Measurements from ENCODE around the gene MEA1. TPM values are rescaled to one million over a fixed set of nuclear protein-coding genes. Genes with fewer than 3 reads are reported as not detected.

Gene MEA1
- polyA plus RNA-seq, 4 donors: 86.6 to 99.6 (median 89.4) TPM

GRCh38 chr6:42978487-42978838 lies 35.3 kb downstream of the MEA1 start:
- DNase-seq (ENCODE audit: low read depth in 4 of 4, low spot score in 3 of 4): no peak

GRCh38 chr6:42974919-42975505 lies 38.7 kb downstream of the MEA1 start:
- no peak for DNase-seq (ENCODE audit: low read depth in 4 of 4, low spot score in 3 of 4)

- no peak for DNase-seq (ENCODE audit: low read depth in 4 of 4, low spot score in 3 of 4)
Observed at GRCh38 chr6:42973926-42974325, 39.8 kb downstream of the MEA1 start.

- DNase-seq (ENCODE audit: low read depth in 4 of 4, low spot score in 3 of 4): no peak
Observed at GRCh38 chr6:42971746-42972327, 41.9 kb downstream of the MEA1 start.

GRCh38 chr6:42970871-42971612 lies 42.7 kb downstream of the MEA1 start:
- DNase-seq (ENCODE audit: low read depth in 4 of 4, low spot score in 3 of 4): no peak

GRCh38 chr6:42969934-42970333 lies 43.8 kb downstream of the MEA1 start:
- DNase-seq (ENCODE audit: low read depth in 4 of 4, low spot score in 3 of 4): no peak

GRCh38 chr6:42969431-42969830 lies 44.3 kb downstream of the MEA1 start:
- DNase-seq (ENCODE audit: low read depth in 4 of 4, low spot score in 3 of 4): no peak

GRCh38 chr6:42968783-42969182 lies 45.0 kb downstream of the MEA1 start:
- no peak for DNase-seq (ENCODE audit: low read depth in 4 of 4, low spot score in 3 of 4)

GRCh38 chr6:42968126-42968701 lies 45.5 kb downstream of the MEA1 start:
- no peak for DNase-seq (ENCODE audit: low read depth in 4 of 4, low spot score in 3 of 4)

GRCh38 chr6:42967228-42967627 lies 46.5 kb downstream of the MEA1 start:
- DNase-seq (ENCODE audit: low read depth in 4 of 4, low spot score in 3 of 4): no peak

- DNase-seq (ENCODE audit: low read depth in 4 of 4, low spot score in 3 of 4): no peak
Observed at GRCh38 chr6:42966571-42966970, 47.2 kb downstream of the MEA1 start.

GRCh38 chr6:42963855-42964605 lies 49.7 kb downstream of the MEA1 start:
- no peak for DNase-seq (ENCODE audit: low read depth in 4 of 4, low spot score in 3 of 4)

- DNase-seq (ENCODE audit: low read depth in 4 of 4, low spot score in 3 of 4): no peak
Observed at GRCh38 chr6:42963179-42963854, 50.4 kb downstream of the MEA1 start.

GRCh38 chr6:42962502-42963178 lies 51.1 kb downstream of the MEA1 start:
- DNase-seq (ENCODE audit: low read depth in 4 of 4, low spot score in 3 of 4): no peak

GRCh38 chr6:42962096-42962495 lies 51.6 kb downstream of the MEA1 start:
- no peak for DNase-seq (ENCODE audit: low read depth in 4 of 4, low spot score in 3 of 4)

Other genes with a start within 250 kb of the MEA1 start
- gene BICRAL, start 231.9 kb downstream of the MEA1 start, polyA plus RNA-seq (ENCODE audit: insufficient read length in 4 of 4): 10 to 100 TPM; 14.7 to 18.1 (median 16.1) TPM
- 100 to 1,000 TPM; 104 to 119 (median 111) TPM for gene RPL7L1, start 134.3 kb downstream of the MEA1 start, polyA plus RNA-seq (ENCODE audit: insufficient read length in 4 of 4)
- under 1 TPM in 3 of 4 donors, not detected in 1; 0.15 to 0.36 (median 0.30) TPM for gene PTCRA, start 97.9 kb downstream of the MEA1 start, polyA plus RNA-seq (ENCODE audit: insufficient read length in 4 of 4)
- 10 to 100 TPM; 54.2 to 65.9 (median 61.5) TPM for gene CNPY3, start 84.5 kb downstream of the MEA1 start, polyA plus RNA-seq (ENCODE audit: insufficient read length in 4 of 4)
- gene GNMT, start 53.2 kb downstream of the MEA1 start, polyA plus RNA-seq (ENCODE audit: insufficient read length in 4 of 4): 1 to 10 TPM in 2 of 4 donors, under 1 TPM in 2; 0.72 to 1.1 (median 0.95) TPM
- 10 to 100 TPM; 20.5 to 24.5 (median 22.4) TPM for gene PEX6, start 34.8 kb downstream of the MEA1 start, polyA plus RNA-seq (ENCODE audit: insufficient read length in 4 of 4)
- gene PPP2R5D, start 29.4 kb downstream of the MEA1 start, polyA plus RNA-seq (ENCODE audit: insufficient read length in 4 of 4): 10 to 100 TPM; 63.3 to 70.8 (median 66.6) TPM
- gene KLHDC3, start 303 bp upstream of the MEA1 start, polyA plus RNA-seq (ENCODE audit: insufficient read length in 4 of 4): 100 to 1,000 TPM in 2 of 4 donors, 10 to 100 TPM in 2; 98.2 to 109 (median 99.7) TPM
- 10 to 100 TPM; 56.2 to 59.8 (median 59.4) TPM for gene RRP36, start 7.7 kb upstream of the MEA1 start, polyA plus RNA-seq (ENCODE audit: insufficient read length in 4 of 4)
- gene CUL7, start 39.9 kb upstream of the MEA1 start, polyA plus RNA-seq (ENCODE audit: insufficient read length in 4 of 4): 10 to 100 TPM; 49.4 to 56.9 (median 50.7) TPM
- gene MRPL2, start 45.5 kb upstream of the MEA1 start, polyA plus RNA-seq (ENCODE audit: insufficient read length in 4 of 4): 10 to 100 TPM; 60.4 to 71.6 (median 62.7) TPM
- 10 to 100 TPM; 46.2 to 60.0 (median 53.8) TPM for gene KLC4, start 45.7 kb upstream of the MEA1 start, polyA plus RNA-seq (ENCODE audit: insufficient read length in 4 of 4)
- gene PTK7, start 62.4 kb upstream of the MEA1 start, polyA plus RNA-seq (ENCODE audit: insufficient read length in 4 of 4): 100 to 1,000 TPM; 234 to 249 (median 244) TPM
- 10 to 100 TPM; 31.3 to 33.1 (median 31.5) TPM for gene SRF, start 157.3 kb upstream of the MEA1 start, polyA plus RNA-seq (ENCODE audit: insufficient read length in 4 of 4)
- 10 to 100 TPM; 29.7 to 35.3 (median 32.5) TPM for gene CUL9, start 168.2 kb upstream of the MEA1 start, polyA plus RNA-seq (ENCODE audit: insufficient read length in 4 of 4)
- 100 to 1,000 TPM in 1 of 4 donors, 10 to 100 TPM in 3; 52.9 to 104 (median 59.9) TPM for gene DNPH1, start 215.5 kb upstream of the MEA1 start, polyA plus RNA-seq (ENCODE audit: insufficient read length in 4 of 4)
- under 1 TPM; 0.25 to 0.39 (median 0.28) TPM for gene TTBK1, start 229.5 kb upstream of the MEA1 start, polyA plus RNA-seq (ENCODE audit: insufficient read length in 4 of 4)